H9 (cell line): ENCODE data around the gene FSTL1. TPM values are rescaled to one million over a fixed set of nuclear protein-coding genes. Genes with fewer than 3 reads are reported as not detected.

Experiments used
- DNase-seq: peaks from one replicate; pipeline ENCODE4 v3.0.0-alpha.2; 2017
- H2AFZ ChIP-seq: one replicate; pipeline ENCODE4 v1.6.1; 2013; ENCODE audit warnings: mild to moderate bottlenecking, low read length, control low read depth, moderate library complexity
- H2AK5ac ChIP-seq: 2 replicates; pipeline ENCODE4 v1.6.1; 2013; ENCODE audit warnings: low read length, control low read depth, mixed read lengths; ENCODE audit not compliant: insufficient read length
- H2BK120ac ChIP-seq: one replicate; pipeline ENCODE4 v1.6.1; 2013; ENCODE audit warnings: low read depth, mild to moderate bottlenecking, low read length, control low read depth, inconsistent platforms; ENCODE audit not compliant: poor library complexity, severe bottlenecking
- H2BK12ac ChIP-seq: 2 replicates; pipeline ENCODE4 v1.6.1; 2013; ENCODE audit warnings: low read length, control low read depth, mixed read lengths, low read depth; ENCODE audit not compliant: insufficient read length
- H2BK15ac ChIP-seq: 2 replicates; pipeline ENCODE4 v1.6.1; 2013; ENCODE audit warnings: low read depth, low read length, control low read depth
- H2BK20ac ChIP-seq: one replicate; pipeline ENCODE4 v1.6.1; 2013; ENCODE audit warnings: low read depth, mild to moderate bottlenecking, low read length, control low read depth, inconsistent platforms; ENCODE audit not compliant: poor library complexity, severe bottlenecking
- H2BK5ac ChIP-seq: 2 replicates; pipeline ENCODE4 v1.6.1; 2013; ENCODE audit warnings: low read length, control low read depth, mixed read lengths; ENCODE audit not compliant: insufficient read length
- H3K14ac ChIP-seq: 2 replicates; pipeline ENCODE4 v1.6.1; 2013; ENCODE audit warnings: low read length, control low read depth; ENCODE audit not compliant: insufficient read depth
- H3K18ac ChIP-seq: 2 replicates; pipeline ENCODE4 v1.6.1; 2013; ENCODE audit warnings: low read depth, mild to moderate bottlenecking, mixed read lengths, low read length, control low read depth; ENCODE audit not compliant: insufficient read length
- H3K23ac ChIP-seq: 2 replicates; pipeline ENCODE4 v1.6.1; 2013; ENCODE audit warnings: low read length, control low read depth, mixed read lengths, low read depth; ENCODE audit not compliant: insufficient read length
- H3K23me2 ChIP-seq: 2 replicates; pipeline ENCODE4 v1.6.1; 2013; ENCODE audit warnings: low read depth, mild to moderate bottlenecking, mixed read lengths, low read length, control low read depth; ENCODE audit not compliant: insufficient read length, poor library complexity, severe bottlenecking
- H3K27ac ChIP-seq: 2 replicates; pipeline ENCODE4 v1.5.1; 2013; ENCODE audit warnings: low read length, control low read depth, mixed read lengths, low read depth; ENCODE audit not compliant: insufficient read length
- H3K27me3 ChIP-seq: 2 replicates; pipeline ENCODE4 v1.6.1; 2013; ENCODE audit warnings: low read length, control low read depth, inconsistent platforms; ENCODE audit not compliant: insufficient read depth
- H3K4ac ChIP-seq: 2 replicates; pipeline ENCODE4 v1.6.1; 2013; ENCODE audit warnings: low read depth, mild to moderate bottlenecking, control low read depth, inconsistent platforms, low read length, moderate library complexity
- H3K4me1 ChIP-seq: 2 replicates; pipeline ENCODE4 v1.6.1; 2013; ENCODE audit warnings: low read length, control low read depth, inconsistent platforms; ENCODE audit not compliant: insufficient read depth
- H3K4me2 ChIP-seq: 2 replicates; pipeline ENCODE4 v1.6.1; 2013; ENCODE audit warnings: low read length, control low read depth, mixed read lengths; ENCODE audit not compliant: insufficient read length, insufficient read depth
- H3K56ac ChIP-seq: 2 replicates; pipeline ENCODE4 v1.6.1; 2013; ENCODE audit warnings: low read depth, mild to moderate bottlenecking, mixed read lengths, low read length, control low read depth; ENCODE audit not compliant: insufficient read length
- H3K79me1 ChIP-seq: 2 replicates; pipeline ENCODE4 v1.6.1; 2013; ENCODE audit warnings: low read depth, mild to moderate bottlenecking, moderate library complexity, low read length, control low read depth, inconsistent platforms; ENCODE audit not compliant: insufficient read depth, poor library complexity, severe bottlenecking
- H3K79me2 ChIP-seq: 2 replicates; pipeline ENCODE4 v1.6.1; 2013; ENCODE audit warnings: low read length, control low read depth, inconsistent platforms; ENCODE audit not compliant: insufficient read depth
- H3K9ac ChIP-seq: 2 replicates; pipeline ENCODE4 v1.6.1; 2013; ENCODE audit warnings: low read length, control low read depth, mixed read lengths; ENCODE audit not compliant: insufficient read length; ENCODE audit errors: extremely low read depth
- H3K9me3 ChIP-seq: one replicate; pipeline ENCODE4 v1.6.1; 2013; ENCODE audit warnings: low read depth, low read length, inconsistent platforms; ENCODE audit not compliant: control insufficient read depth
- H3T11ph ChIP-seq: one replicate; pipeline ENCODE4 v1.6.1; 2013; ENCODE audit warnings: mild to moderate bottlenecking, low read length, control low read depth, inconsistent platforms
- H4K20me1 ChIP-seq: one replicate; pipeline ENCODE4 v1.6.1; 2013; ENCODE audit not compliant: control insufficient read depth, insufficient read length, insufficient read depth
- H4K5ac ChIP-seq: 2 replicates; pipeline ENCODE4 v1.6.1; 2013; ENCODE audit warnings: low read depth, mild to moderate bottlenecking, mixed read lengths, low read length, control low read depth; ENCODE audit not compliant: insufficient read length
- H4K8ac ChIP-seq: replicated peaks from 2 replicates; pipeline ENCODE4 v1.6.1; 2013; ENCODE audit warnings: low read length, control low read depth, mixed read lengths, low read depth; ENCODE audit not compliant: insufficient read length
- H4K91ac ChIP-seq: 2 replicates; pipeline ENCODE4 v1.6.1; 2013; ENCODE audit warnings: low read depth, mild to moderate bottlenecking, moderate library complexity, mixed read lengths, low read length, control low read depth; ENCODE audit not compliant: insufficient read length
- H3K27ac Mint-ChIP-seq, 3 experiments: 2 replicates in 2 of 3; 3 replicates in 1 of 3; pipeline ENCODE4 v1.8.0; 2020 to 2021; ENCODE audit warnings: mixed read lengths in 3 of 3, mild to moderate bottlenecking in 1 of 3, moderate library complexity in 1 of 3
- H3K27me3 Mint-ChIP-seq: 2 replicates; pipeline ENCODE4 v1.8.0; 2021; ENCODE audit warnings: low read depth, mild to moderate bottlenecking, moderate library complexity, mixed read lengths
- H3K36me3 Mint-ChIP-seq, 3 experiments: 2 replicates in 2 of 3; 3 replicates in 1 of 3; pipeline ENCODE4 v1.8.0; 2020 to 2021; ENCODE audit warnings: low read depth in 3 of 3, mixed read lengths in 3 of 3; ENCODE audit not compliant: insufficient read depth in 1 of 3
- H3K4me1 Mint-ChIP-seq, 2 experiments: 2 replicates each; pipeline ENCODE4 v1.8.0; 2020; ENCODE audit warnings: mixed read lengths in 2 of 2
- H3K4me3 Mint-ChIP-seq, 2 experiments: 2 replicates in 1 of 2; 3 replicates in 1 of 2; pipeline ENCODE4 v1.8.0; 2020 to 2021; ENCODE audit warnings: mild to moderate bottlenecking in 2 of 2, mixed read lengths in 2 of 2, moderate library complexity in 1 of 2
- H3K9me3 Mint-ChIP-seq, 2 experiments: 2 replicates in 1 of 2; 3 replicates in 1 of 2; pipeline ENCODE4 v1.8.0; 2020; ENCODE audit warnings: mild to moderate bottlenecking in 2 of 2, mixed read lengths in 2 of 2, moderate library complexity in 1 of 2
- WGBS: extraction: QIAGEN DNeasy Blood & Tissue Kit; methylation state at CpG from one replicate; pipeline ENCODE4 v1.1.7; 2013; ENCODE audit warnings: missing lambda C conversion rate, low lambda C conversion rate, mixed read lengths; ENCODE audit not compliant: insufficient read length; ENCODE audit errors: extremely low coverage; 5-methylcytosine and 5-hydroxymethylcytosine counted together
- total RNA-seq: library from RNA; stranded (reverse); gene quantifications from 2 replicates; pipeline ENCODE4 v1.2.1, GENCODE V29; 2021
- TF ChIP-seq, protein P1 (sequence below): fragments of 200-600 bp; sonication (generic); conservative IDR thresholded peaks from 3 replicates; pipeline ENCODE4 v1.8.0; 2021; ENCODE audit warnings: antibody characterized with exemption, mild to moderate bottlenecking

Gene FSTL1
- total RNA-seq, 1 experiment from 2014 or later = 326 TPM

DNA sequence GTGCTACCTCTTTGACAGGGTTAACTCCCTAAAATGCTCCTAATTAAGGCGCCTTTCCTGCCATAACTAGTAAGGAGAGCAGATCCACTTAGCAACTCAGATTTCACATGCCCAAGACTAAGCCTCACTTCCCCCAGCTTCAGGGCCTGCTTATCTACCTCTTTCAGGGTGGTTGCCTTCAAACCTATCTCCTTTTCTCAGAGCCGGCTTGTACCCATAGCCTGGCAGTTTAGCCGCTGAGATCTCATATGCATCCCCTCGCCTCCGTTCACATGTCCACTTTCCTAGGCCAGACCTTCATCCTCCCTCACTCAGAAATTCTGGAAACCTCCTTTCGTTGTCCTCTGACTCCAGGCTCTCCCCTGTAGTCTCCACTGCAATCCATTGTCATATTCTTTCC lies 1.0 kb upstream of the FSTL1 start:
- no peak overlapping the region for H2BK120ac ChIP-seq
- H3K9ac ChIP-seq = no peak overlapping the region
- TF ChIP-seq, protein P1, sequence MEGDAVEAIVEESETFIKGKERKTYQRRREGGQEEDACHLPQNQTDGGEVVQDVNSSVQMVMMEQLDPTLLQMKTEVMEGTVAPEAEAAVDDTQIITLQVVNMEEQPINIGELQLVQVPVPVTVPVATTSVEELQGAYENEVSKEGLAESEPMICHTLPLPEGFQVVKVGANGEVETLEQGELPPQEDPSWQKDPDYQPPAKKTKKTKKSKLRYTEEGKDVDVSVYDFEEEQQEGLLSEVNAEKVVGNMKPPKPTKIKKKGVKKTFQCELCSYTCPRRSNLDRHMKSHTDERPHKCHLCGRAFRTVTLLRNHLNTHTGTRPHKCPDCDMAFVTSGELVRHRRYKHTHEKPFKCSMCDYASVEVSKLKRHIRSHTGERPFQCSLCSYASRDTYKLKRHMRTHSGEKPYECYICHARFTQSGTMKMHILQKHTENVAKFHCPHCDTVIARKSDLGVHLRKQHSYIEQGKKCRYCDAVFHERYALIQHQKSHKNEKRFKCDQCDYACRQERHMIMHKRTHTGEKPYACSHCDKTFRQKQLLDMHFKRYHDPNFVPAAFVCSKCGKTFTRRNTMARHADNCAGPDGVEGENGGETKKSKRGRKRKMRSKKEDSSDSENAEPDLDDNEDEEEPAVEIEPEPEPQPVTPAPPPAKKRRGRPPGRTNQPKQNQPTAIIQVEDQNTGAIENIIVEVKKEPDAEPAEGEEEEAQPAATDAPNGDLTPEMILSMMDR = no peak
- H4K91ac ChIP-seq = no peak overlapping the region
- no peak overlapping the region for H3K14ac ChIP-seq
- H3K4me1 ChIP-seq = peaks cover 19% of the 10 kb centered on the region
- H2BK15ac ChIP-seq = no peak overlapping the region
- peak overlapping the region; percentile 14 for H4K5ac ChIP-seq
- H3K23me2 ChIP-seq = peaks cover 5% of the 10 kb centered on the region
- H2AK5ac ChIP-seq = peak overlapping the region; percentile 9
- H3K27ac ChIP-seq = no peak overlapping the region
- H3K9me3 ChIP-seq = no peaks in the 10 kb centered on the region
- H3K4me2 ChIP-seq = peak overlapping the region; percentile 65
- DNase-seq = no peak
- no peak overlapping the region for H3K23ac ChIP-seq
- no peaks in the 10 kb centered on the region for H3K79me1 ChIP-seq
- no peak overlapping the region for H4K8ac ChIP-seq
- no peak overlapping the region for H2BK20ac ChIP-seq
- no peak overlapping the region for H2AFZ ChIP-seq
- no peak overlapping the region for H3T11ph ChIP-seq
- no peaks in the 10 kb centered on the region; the same call in 1 of the 2 replicates for H3K27me3 Mint-ChIP-seq
- no peak overlapping the region for H2BK12ac ChIP-seq
- H3K36me3 Mint-ChIP-seq = peaks cover 5 to 15% (median 8%) of the 10 kb centered on the region in 3 experiments; a peak in 6 of 7 replicates
- WGBS = no CpG with 5 or more reads among the region's 6 CpGs
- H3K4me3 Mint-ChIP-seq = peak overlapping the region; percentile 83 to 91
- no peaks in the 10 kb centered on the region for H4K20me1 ChIP-seq
- no peak overlapping the region for H3K18ac ChIP-seq
- H3K9me3 Mint-ChIP-seq = peaks cover 4 to 7% of the 10 kb centered on the region in 2 experiments
- H3K4ac ChIP-seq = no peak overlapping the region
- H3K56ac ChIP-seq = no peak overlapping the region
- H2BK5ac ChIP-seq = no peak overlapping the region
- H3K79me2 ChIP-seq = peaks cover 12% of the 10 kb centered on the region
- H3K27ac Mint-ChIP-seq = peak overlapping the region in 1 of 3 experiments; percentile 62; a peak in 2 of 7 replicates
- peaks cover 34 to 36% of the 10 kb centered on the region in 2 experiments for H3K4me1 Mint-ChIP-seq
- no peaks in the 10 kb centered on the region for H3K27me3 ChIP-seq
